ENCODE measurements around the gene VTI1A.

VTI1A gene

GRCh38 chr10:112679392-112679791 is 232.4 kb downstream of the VTI1A start:
- DNase-seq (ENCODE audit: low spot score) = no peak

GRCh38 chr10:112680586-112680985 is 233.6 kb downstream of the VTI1A start:
- DNase-seq (ENCODE audit: low spot score) = no peak

GRCh38 chr10:112687647-112688046 is 240.6 kb downstream of the VTI1A start:
- DNase-seq (ENCODE audit: low spot score) = no peak

- DNase-seq (ENCODE audit: low spot score) = no peak
Observed at GRCh38 chr10:112689327-112690072, 242.5 kb downstream of the VTI1A start.

- no peak for DNase-seq (ENCODE audit: low spot score)
Observed at GRCh38 chr10:112695539-112695938, 248.5 kb downstream of the VTI1A start.

GRCh38 chr10:112696592-112696991 is 249.6 kb downstream of the VTI1A start:
- no peak for DNase-seq (ENCODE audit: low spot score)

GRCh38 chr10:112698133-112698817 is 251.3 kb downstream of the VTI1A start:
- DNase-seq (ENCODE audit: low spot score) = no peak

- DNase-seq (ENCODE audit: low spot score) = no peak
Observed at GRCh38 chr10:112698818-112699164, 251.8 kb downstream of the VTI1A start.

- no peak for DNase-seq (ENCODE audit: low spot score)
Observed at GRCh38 chr10:112700215-112700671, 253.2 kb downstream of the VTI1A start.

GRCh38 chr10:112701211-112701877 is 254.3 kb downstream of the VTI1A start:
- no peak for DNase-seq (ENCODE audit: low spot score)

GRCh38 chr10:112701878-112702255 is 254.9 kb downstream of the VTI1A start:
- no peak for DNase-seq (ENCODE audit: low spot score)

- DNase-seq (ENCODE audit: low spot score) = no peak
Observed at GRCh38 chr10:112706577-112706976, 259.6 kb downstream of the VTI1A start.

- no peak for DNase-seq (ENCODE audit: low spot score)
Observed at GRCh38 chr10:112708461-112708860, 261.4 kb downstream of the VTI1A start.

- no peak for DNase-seq (ENCODE audit: low spot score)
Observed at GRCh38 chr10:112710528-112710927, 263.5 kb downstream of the VTI1A start.

GRCh38 chr10:112711366-112711765 is 264.4 kb downstream of the VTI1A start:
- no peak for DNase-seq (ENCODE audit: low spot score)

GRCh38 chr10:112712536-112712935 is 265.5 kb downstream of the VTI1A start:
- no peak for DNase-seq (ENCODE audit: low spot score)

GRCh38 chr10:112713411-112713810 is 266.4 kb downstream of the VTI1A start:
- no peak for DNase-seq (ENCODE audit: low spot score)

GRCh38 chr10:112715581-112715980 is 268.6 kb downstream of the VTI1A start:
- no peak for DNase-seq (ENCODE audit: low spot score)

GRCh38 chr10:112716076-112716475 is 269.1 kb downstream of the VTI1A start:
- DNase-seq (ENCODE audit: low spot score) = no peak

GRCh38 chr10:112716924-112717413 is 270.0 kb downstream of the VTI1A start:
- DNase-seq (ENCODE audit: low spot score) = no peak

GRCh38 chr10:112720178-112720577 is 273.2 kb downstream of the VTI1A start:
- no peak for DNase-seq (ENCODE audit: low spot score)

- peak; percentile 62 for DNase-seq (ENCODE audit: low spot score)
Observed at GRCh38 chr10:112721080-112721698, 274.2 kb downstream of the VTI1A start.
